GM19372 (cell line): ENCODE results near the gene ZNF366.
A peak's percentile ranks its signal among the peaks of the same experiment; 100 is the strongest.

Experiments used
- ATAC-seq: cut with Tn5 transposase; IDR thresholded peaks from one replicate; pipeline ENCODE4 v1.9.1; 2021; ENCODE audit warnings: mild to moderate bottlenecking, low read depth, moderate library complexity; ENCODE audit not compliant: unreplicated experiment

The ZNF366 gene

GRCh38 chr5:72523960-72524582 is 16.9 kb upstream of the ZNF366 start:
- ATAC-seq = no peak

- no peak for ATAC-seq
These were observed 15.4 kb upstream of the ZNF366 start for GRCh38 chr5:72522607-72523006.

- ATAC-seq = no peak
These were observed 11.9 kb upstream of the ZNF366 start for GRCh38 chr5:72519111-72519510.

GRCh38 chr5:72518001-72518683 is 10.9 kb upstream of the ZNF366 start:
- no peak for ATAC-seq

DNA sequence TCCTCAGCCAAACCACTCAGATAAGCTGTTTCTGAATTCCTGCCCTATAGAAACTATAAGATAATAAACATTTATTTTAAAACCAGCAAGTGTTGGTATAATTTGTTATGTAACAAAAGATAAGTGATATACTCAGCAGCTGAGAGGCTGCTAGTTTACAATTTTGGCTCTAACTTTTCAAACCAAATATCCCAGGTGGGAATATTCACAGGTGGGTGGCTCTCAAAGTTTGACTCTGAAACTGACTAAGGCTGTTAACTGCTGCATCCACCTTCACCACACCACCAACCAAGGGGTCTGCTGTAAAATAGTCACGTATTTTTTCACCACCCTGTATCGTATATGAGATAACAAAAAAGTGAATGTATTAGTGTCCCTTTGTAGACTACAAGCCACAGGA is 9.7 kb upstream of the ZNF366 start:
- ATAC-seq = no peak

DNA sequence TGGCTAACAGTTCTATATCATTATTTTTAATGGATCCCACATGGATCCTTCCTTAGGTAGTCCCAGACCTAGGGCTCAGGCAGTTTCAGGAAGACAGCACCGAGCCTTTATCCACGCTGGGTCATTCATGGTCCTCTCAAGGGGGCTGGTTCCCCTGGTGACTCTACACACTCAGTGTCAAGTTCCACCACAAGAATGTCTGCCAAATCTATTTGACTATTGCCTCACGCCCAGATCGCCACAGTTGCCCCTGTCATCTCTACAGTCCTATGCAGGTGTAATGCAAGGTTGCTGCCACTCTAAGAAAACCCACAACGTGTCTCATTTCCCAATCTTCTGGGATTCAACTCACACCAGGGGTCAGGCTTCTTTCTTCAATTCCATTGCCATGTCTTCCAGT is 8.0 kb upstream of the ZNF366 start:
- no peak for ATAC-seq

DNA sequence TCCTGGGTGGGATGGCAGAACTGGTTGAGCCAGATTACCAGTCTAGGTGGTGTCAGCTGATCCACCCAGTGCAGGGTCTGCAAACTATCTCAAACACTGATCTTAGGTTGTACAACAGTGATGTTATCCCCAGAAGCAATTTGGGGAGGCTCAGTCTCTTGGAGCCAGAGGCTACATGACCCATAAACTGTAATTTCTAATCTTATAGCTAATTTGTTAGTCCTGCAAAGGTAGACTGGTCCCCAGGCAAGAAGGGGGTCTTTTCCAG is 5.3 kb upstream of the ZNF366 start:
- no peak for ATAC-seq

- ATAC-seq = no peak
These were observed 4.8 kb upstream of the ZNF366 start for GRCh38 chr5:72511774-72512592.

GRCh38 chr5:72511366-72511765 is 4.2 kb upstream of the ZNF366 start:
- no peak for ATAC-seq

GRCh38 chr5:72510610-72511181 is 3.5 kb upstream of the ZNF366 start:
- no peak for ATAC-seq

GRCh38 chr5:72509401-72509800 is 2.2 kb upstream of the ZNF366 start:
- ATAC-seq = no peak

GRCh38 chr5:72508241-72509170 is 1.3 kb upstream of the ZNF366 start:
- ATAC-seq = peak; percentile 91

- ATAC-seq = no peak
These were observed 663 bp upstream of the ZNF366 start for GRCh38 chr5:72507907-72508238.

DNA sequence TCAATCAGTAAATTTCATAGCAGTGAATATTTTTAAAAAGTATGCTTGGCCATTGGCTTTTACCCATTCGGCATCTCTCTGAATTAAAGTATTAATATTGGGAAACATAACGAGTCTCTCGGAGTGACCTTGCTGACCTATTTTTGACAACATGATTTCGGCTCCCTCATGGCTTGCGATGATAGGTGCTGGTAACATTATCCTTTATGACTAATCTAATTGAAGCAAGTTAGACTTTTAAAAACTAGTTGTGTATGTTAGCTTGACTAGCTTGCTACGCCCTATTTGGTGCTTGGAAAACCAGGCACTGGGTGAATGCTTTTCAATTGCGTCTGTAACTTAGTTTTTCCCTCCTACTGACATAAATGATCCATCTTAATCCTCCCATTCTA is 1.1 kb downstream of the ZNF366 start:
- ATAC-seq = no peak

DNA sequence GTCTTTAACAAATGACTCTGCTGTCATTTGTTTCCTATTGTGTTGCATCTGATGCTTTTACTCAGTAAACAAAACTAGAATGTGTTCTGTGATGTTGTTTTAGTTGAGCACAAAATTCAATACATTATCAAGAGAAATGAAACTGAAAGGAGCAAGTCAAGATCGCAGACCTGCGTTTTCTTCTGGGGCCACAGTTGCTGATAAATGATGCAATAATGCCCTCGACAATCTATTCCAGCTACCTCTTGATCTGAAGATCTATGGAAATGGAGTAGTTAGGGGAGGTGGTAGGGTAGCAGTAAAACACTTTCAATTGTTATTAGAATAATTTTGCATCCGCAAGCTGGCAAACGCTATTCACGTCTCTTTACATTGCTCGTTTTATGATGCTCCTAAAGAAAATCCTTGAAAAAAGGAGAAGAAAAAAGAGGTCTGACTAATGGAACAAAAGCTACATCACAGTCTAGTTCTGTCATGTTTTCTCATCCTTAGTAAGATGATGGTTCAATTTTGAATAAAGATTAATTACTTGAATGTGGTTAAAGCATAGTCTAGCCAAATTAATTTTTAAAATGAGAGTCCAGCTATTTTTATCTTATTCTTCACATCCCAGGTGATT is 1.6 kb downstream of the ZNF366 start:
- ATAC-seq = no peak

- no peak for ATAC-seq
These were observed 2.2 kb downstream of the ZNF366 start for GRCh38 chr5:72505016-72505415.

- ATAC-seq = no peak
These were observed 3.2 kb downstream of the ZNF366 start for GRCh38 chr5:72503888-72504491.

DNA sequence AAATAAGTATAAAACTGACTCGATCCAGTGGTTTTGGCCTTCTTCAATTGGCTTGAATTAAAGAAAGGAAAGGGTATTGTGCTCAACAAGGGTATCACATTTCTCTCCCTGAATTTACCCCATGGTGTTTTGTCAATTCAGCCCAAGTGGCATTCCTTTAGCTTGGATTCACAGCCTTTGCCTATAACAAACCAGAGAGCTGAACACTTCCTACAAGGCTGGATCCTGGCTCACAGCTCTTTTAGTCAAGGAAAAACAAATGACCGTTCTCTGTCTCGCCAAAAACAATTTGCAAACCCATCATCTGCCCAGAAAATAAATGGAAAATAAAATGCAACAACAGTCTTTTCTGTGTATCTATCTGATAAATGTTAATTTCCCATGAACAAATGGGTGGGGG is 5.7 kb downstream of the ZNF366 start:
- ATAC-seq = no peak

DNA sequence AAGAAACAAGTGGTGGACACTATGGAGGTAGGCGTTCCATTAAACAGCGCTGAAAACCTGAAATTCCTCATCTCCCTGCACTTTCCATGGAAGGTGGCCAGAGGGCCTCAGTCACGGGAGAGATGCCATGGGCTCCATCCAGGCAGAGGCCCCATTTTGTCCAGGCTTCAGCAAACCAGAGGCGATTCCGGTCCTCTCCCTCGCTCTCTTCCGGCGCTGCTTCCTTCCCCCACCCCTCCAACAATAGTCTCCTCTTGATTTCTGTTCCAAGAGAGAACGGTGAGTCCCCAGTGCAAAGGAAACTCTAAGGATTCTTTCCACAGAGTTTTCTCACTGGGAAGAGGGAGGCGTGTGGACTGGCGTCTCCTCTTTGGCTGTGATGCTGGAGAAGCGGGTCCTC is 7.5 kb downstream of the ZNF366 start:
- ATAC-seq = no peak

GRCh38 chr5:72499090-72499489 is 8.1 kb downstream of the ZNF366 start:
- ATAC-seq = no peak
